ENCODE results near the gene AIG1.

DNA sequence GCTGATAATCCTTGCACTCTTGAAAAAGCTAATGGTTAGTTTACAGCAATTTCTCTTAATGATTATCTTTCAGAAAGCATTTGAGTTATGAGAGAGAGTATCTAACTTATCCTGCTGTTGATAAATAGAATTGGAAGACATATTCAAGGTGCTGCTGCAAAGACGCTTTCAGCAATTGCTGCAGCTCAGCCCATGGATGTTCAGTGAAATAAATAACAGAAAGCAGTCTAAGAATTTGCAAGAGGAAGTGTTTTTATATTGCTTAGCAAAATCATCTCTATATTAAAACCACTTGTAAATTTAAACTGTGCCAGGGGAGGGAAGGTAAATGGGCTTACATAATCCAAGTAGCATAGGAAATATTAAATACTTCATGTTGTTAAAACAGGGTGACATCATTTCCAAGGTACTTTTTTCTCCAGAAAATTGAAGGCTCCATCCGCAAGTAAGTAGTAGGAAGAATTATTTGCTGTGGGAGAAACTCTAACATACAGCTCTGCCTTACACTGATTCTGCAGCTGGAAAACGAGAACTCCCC is 201.3 kb downstream of the AIG1 start:
- no peak for TF ChIP-seq EZH2 (IDR thresholded peaks at IDR 0.05)
- no peak for TF ChIP-seq POLR2AphosphoS5 (IDR thresholded peaks at IDR 0.05; ENCODE audit: borderline replicate concordance, low read depth, low read length)
- TF ChIP-seq FOXP2 (optimal IDR thresholded peaks at IDR 0.05; ENCODE audit: control extremely low read depth, extremely low read length, insufficient read depth): no peak

All from SK-N-MC (cell line).